ENCODE measurements around the gene STK24. TPM values are rescaled to one million over a fixed set of nuclear protein-coding genes. Genes with fewer than 3 reads are reported as not detected.
A peak's percentile ranks its signal among the peaks of the same experiment; 100 is the strongest.

The STK24 gene
- total RNA-seq, 1 donor from 2014 or later: 94.6 TPM

- intact Hi-C loops (cut with DNase I): no loop called here
- DNase-seq: no peak
- H3K36me3 ChIP-seq: peaks cover 22% of the 10 kb centered on the region
- H3K4me1 ChIP-seq: peaks cover under 1% of the 10 kb centered on the region
- H3K27ac ChIP-seq: no peak overlapping the region
- ATAC-seq: no peak
- H3K27me3 ChIP-seq: no peaks in the 10 kb centered on the region
- H3K4me3 ChIP-seq: no peak overlapping the region
- H3K9me3 ChIP-seq: no peaks in the 10 kb centered on the region
- TF ChIP-seq, protein P1, sequence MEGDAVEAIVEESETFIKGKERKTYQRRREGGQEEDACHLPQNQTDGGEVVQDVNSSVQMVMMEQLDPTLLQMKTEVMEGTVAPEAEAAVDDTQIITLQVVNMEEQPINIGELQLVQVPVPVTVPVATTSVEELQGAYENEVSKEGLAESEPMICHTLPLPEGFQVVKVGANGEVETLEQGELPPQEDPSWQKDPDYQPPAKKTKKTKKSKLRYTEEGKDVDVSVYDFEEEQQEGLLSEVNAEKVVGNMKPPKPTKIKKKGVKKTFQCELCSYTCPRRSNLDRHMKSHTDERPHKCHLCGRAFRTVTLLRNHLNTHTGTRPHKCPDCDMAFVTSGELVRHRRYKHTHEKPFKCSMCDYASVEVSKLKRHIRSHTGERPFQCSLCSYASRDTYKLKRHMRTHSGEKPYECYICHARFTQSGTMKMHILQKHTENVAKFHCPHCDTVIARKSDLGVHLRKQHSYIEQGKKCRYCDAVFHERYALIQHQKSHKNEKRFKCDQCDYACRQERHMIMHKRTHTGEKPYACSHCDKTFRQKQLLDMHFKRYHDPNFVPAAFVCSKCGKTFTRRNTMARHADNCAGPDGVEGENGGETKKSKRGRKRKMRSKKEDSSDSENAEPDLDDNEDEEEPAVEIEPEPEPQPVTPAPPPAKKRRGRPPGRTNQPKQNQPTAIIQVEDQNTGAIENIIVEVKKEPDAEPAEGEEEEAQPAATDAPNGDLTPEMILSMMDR (IDR thresholded peaks at IDR 0.05): no peak
Measured at GRCh38 chr13:98422046-98422445, 154.9 kb downstream of the STK24 start.

- Histone ChIP-seq H3K9me3 (no peaks in the 10 kb centered on the region), H3K27ac (peak overlapping the region; percentile 36), H3K4me1 (peaks cover 6% of the 10 kb centered on the region), H3K27me3 (no peaks in the 10 kb centered on the region), H3K4me3 (no peak overlapping the region), H3K36me3 (peaks cover 12% of the 10 kb centered on the region)
- DNase-seq (no peak), ATAC-seq (no peak)
- intact Hi-C loops (cut with DNase I): no loop called here
- TF ChIP-seq, protein P1 (IDR thresholded peaks at IDR 0.05): no peak
Measured at GRCh38 chr13:98420554-98421175, 156.2 kb downstream of the STK24 start.

DNA sequence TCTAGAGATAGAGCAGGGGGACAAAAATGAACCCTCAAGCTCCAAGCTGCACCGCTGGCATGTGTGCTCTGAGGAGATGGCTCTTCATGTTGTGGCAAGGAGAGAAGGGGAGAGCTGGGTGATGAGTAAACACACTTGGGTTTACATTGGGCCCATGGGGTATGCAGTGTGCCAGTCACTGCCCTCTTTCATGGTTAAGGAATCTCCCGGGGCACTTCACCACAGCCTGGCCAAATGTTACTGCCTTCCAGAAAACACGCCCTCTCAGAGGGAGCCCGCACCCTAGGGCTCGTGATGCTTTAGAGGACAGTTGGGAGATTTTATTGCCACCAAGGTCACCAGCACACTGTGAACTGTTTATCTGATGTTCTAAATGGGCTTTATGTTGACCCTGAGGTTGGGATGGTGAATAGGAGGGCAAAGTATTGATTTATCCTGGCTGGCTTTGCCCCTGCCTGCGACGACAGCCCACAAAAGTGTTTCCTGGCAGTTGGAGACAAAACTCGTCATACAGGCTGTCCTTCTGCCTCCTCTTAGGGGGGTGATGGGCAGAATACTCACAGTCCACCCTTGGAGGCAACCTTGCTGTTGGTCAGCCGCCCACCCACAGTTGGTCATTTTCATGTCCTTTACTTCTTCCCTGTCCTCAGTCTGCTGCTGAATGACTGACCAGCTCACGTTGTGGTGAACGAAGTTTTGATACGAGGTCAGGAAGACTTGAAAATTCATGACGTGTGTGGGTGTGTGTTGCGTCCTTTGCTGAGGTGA lies 156.9 kb downstream of the STK24 start:
- TF ChIP-seq, protein P1 (IDR thresholded peaks at IDR 0.05): no peak
- peak overlapping the region; percentile 36 for H3K27ac ChIP-seq
- H3K4me1 ChIP-seq: peaks cover 9% of the 10 kb centered on the region
- DNase-seq (no peak), ATAC-seq (peak; percentile 62)
- H3K9me3 ChIP-seq: no peaks in the 10 kb centered on the region
- intact Hi-C loops (cut with DNase I): no loop called here
- H3K4me3 ChIP-seq: no peak overlapping the region
- peaks cover 7% of the 10 kb centered on the region for H3K36me3 ChIP-seq
- H3K27me3 ChIP-seq: no peaks in the 10 kb centered on the region

- Histone ChIP-seq H3K4me1 (peaks cover 10% of the 10 kb centered on the region), H3K27me3 (no peaks in the 10 kb centered on the region), H3K27ac (no peak overlapping the region), H3K4me3 (no peak overlapping the region), H3K36me3 (no peaks in the 10 kb centered on the region), H3K9me3 (no peaks in the 10 kb centered on the region)
- intact Hi-C loops (cut with DNase I): no loop called here
- ATAC-seq: peak; percentile 85
- peak; percentile 86 for DNase-seq
- TF ChIP-seq, protein P1 (IDR thresholded peaks at IDR 0.05): no peak
Measured at GRCh38 chr13:98416408-98416807, 160.5 kb downstream of the STK24 start.

DNA sequence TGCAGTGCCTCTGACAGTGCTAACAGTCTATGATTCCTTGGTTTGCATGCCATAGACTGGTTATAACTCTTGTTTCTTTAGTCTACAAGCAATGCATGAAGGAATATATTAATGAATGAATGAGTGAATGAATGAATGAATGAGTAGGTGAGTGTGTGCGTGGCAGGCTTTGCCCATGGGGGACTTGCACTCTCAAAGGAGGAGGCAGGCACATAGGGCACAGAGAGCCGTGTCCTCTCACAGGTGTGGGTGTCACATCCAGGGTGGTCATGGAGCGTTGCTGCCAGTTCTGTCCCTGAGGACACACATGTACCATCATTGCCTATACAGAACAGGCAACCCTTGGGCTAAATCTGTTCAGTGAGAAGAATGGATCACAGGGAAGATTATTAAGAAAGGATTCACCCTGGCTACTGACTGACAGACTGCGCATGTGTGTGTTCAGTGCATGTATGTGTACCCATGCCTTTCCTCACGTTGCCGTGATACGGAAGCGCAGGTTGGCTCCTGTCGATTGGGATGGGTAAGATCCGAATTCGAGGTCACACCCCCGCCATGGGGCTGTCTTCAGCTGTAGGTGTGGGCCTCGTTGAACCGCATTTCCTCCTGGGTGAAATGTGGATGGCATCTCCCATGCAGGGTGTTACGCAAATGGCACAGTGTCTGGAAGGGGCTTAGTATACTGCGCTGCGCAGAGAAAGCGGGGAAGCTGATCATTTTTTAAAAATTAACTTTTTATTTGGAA lies 161.4 kb downstream of the STK24 start:
- peaks cover 10% of the 10 kb centered on the region for H3K4me1 ChIP-seq
- no peak overlapping the region for H3K4me3 ChIP-seq
- H3K9me3 ChIP-seq: no peaks in the 10 kb centered on the region
- TF ChIP-seq, protein P1 (IDR thresholded peaks at IDR 0.05): no peak
- no peaks in the 10 kb centered on the region for H3K36me3 ChIP-seq
- H3K27ac ChIP-seq: peak overlapping the region; percentile 25
- ATAC-seq (no peak), DNase-seq (no peak)
- no peaks in the 10 kb centered on the region for H3K27me3 ChIP-seq
- intact Hi-C loops (cut with DNase I): no loop called here

Measured in upper lobe of right lung (tissue), 1 donor.